Keratinocyte (primary cell): Measurements from ENCODE around the gene MYO1G. TPM values are rescaled to one million over a fixed set of nuclear protein-coding genes. Genes with fewer than 3 reads are reported as not detected.

Source experiments
- DNase-seq: peaks from one replicate; pipeline ENCODE4 v3.0.0-alpha.2; 2011; ENCODE audit warnings: low read depth, missing footprints, low spot score
- FAIRE-seq: peaks from 2 replicates; lab custom pipeline; 2011; peaks lifted over from hg19 to GRCh38; lab: Jason Lieb, UNC
- H2AFZ ChIP-seq: 2 replicates; pipeline ENCODE4 v1.6.0; 2012; ENCODE audit warnings: low read length, control low read depth, inconsistent platforms; ENCODE audit not compliant: control insufficient read depth
- H3K27ac ChIP-seq: 2 replicates; pipeline ENCODE4 v1.5.1; 2011; ENCODE audit warnings: low read length; ENCODE audit not compliant: control insufficient read depth, insufficient read depth
- H3K27me3 ChIP-seq: 3 replicates; pipeline ENCODE4 v1.6.0; 2011; ENCODE audit warnings: low read length; ENCODE audit not compliant: control insufficient read depth, insufficient read depth; ENCODE audit errors: extremely low read depth
- H3K36me3 ChIP-seq, 2 experiments: 2 replicates in 1 of 2; 3 replicates in 1 of 2; pipeline ENCODE4 v1.5.1; 2011; ENCODE audit warnings: low read length in 2 of 2, mild to moderate bottlenecking in 1 of 2; ENCODE audit not compliant: control insufficient read depth in 2 of 2, insufficient read depth in 2 of 2; ENCODE audit errors: extremely low read depth in 1 of 2
- H3K4me1 ChIP-seq: 3 replicates; pipeline ENCODE4 v1.5.1; 2011; ENCODE audit warnings: low read length; ENCODE audit not compliant: control insufficient read depth, insufficient read depth; ENCODE audit errors: extremely low read depth
- H3K4me2 ChIP-seq: 3 replicates; pipeline ENCODE4 v1.6.0; 2011; ENCODE audit warnings: low read depth, low read length; ENCODE audit not compliant: control insufficient read depth, insufficient read depth; ENCODE audit errors: extremely low read depth
- H3K4me3 ChIP-seq, 3 experiments: fragments of 200-600 bp in 1 of 3; sonication (generic) in 1 of 3; 2 replicates in 2 of 3; 3 replicates in 1 of 3; pipeline ENCODE4 v1.5.1; 2011 to 2016; ENCODE audit warnings: low read length in 3 of 3, mild to moderate bottlenecking in 3 of 3, control low read depth in 2 of 3, inconsistent platforms in 1 of 3, low read depth in 1 of 3, mixed read lengths in 1 of 3, mixed run types in 1 of 3, moderate library complexity in 1 of 3; ENCODE audit not compliant: control insufficient read depth in 2 of 3, insufficient read depth in 2 of 3; ENCODE audit errors: extremely low read depth in 1 of 3
- H3K79me2 ChIP-seq: 2 replicates; pipeline ENCODE4 v1.6.0; 2012; ENCODE audit warnings: low read length; ENCODE audit not compliant: control insufficient read depth, insufficient read depth
- H3K9ac ChIP-seq: 3 replicates; pipeline ENCODE4 v1.6.0; 2011; ENCODE audit warnings: low read length; ENCODE audit not compliant: control insufficient read depth, insufficient read depth; ENCODE audit errors: extremely low read depth
- H3K9me1 ChIP-seq: 3 replicates; pipeline ENCODE4 v1.6.0; 2011; ENCODE audit warnings: low read length; ENCODE audit not compliant: control insufficient read depth, insufficient read depth; ENCODE audit errors: extremely low read depth
- H3K9me3 ChIP-seq: 2 replicates; pipeline ENCODE4 v1.5.1; 2012; ENCODE audit warnings: low read depth, low read length; ENCODE audit not compliant: control insufficient read depth
- H4K20me1 ChIP-seq: 3 replicates; pipeline ENCODE4 v1.6.0; 2011; ENCODE audit warnings: low read length; ENCODE audit not compliant: control insufficient read depth, insufficient read depth; ENCODE audit errors: extremely low read depth
- EZH2 ChIP-seq: IDR thresholded peaks from one replicate; pipeline ENCODE4 v1.6.1; 2012; ENCODE audit warnings: inconsistent platforms, mild to moderate bottlenecking, low read length, moderate library complexity
- dilution Hi-C: fragments of 300-500 bp; cut with MboI; formaldehyde crosslinking; loops from one replicate; pipeline ENCODE4 v1.7.0; 2020; ENCODE audit warnings: low sequenced_read_pairs; ENCODE audit not compliant: extremely low pct_ligation_motif_present
- polyA minus RNA-seq, 3 experiments: library from RNA; depleted of rRNA, polyadenylated mRNA; stranded (reverse); fragments of >200 nt; gene quantifications; 1 replicate in 1 of 3; 2 replicates in 1 of 3; 3 replicates in 1 of 3; pipeline ENCODE4 v1.2.3, GENCODE V29; 2011
- polyA plus RNA-seq, 5 experiments: library from polyadenylated mRNA; depleted of rRNA in 3 of 5; stranded (reverse) in 3 of 5; stranded (forward) in 1 of 5; unstranded in 1 of 5; fragments of >200 nt; gene quantifications; 1 replicate in 1 of 5; 2 replicates in 3 of 5; 3 replicates in 1 of 5; pipeline versions ENCODE4 v1.2.1 to v1.2.3, GENCODE V29; 2011 to 2012; ENCODE audit warnings: missing spikeins in 2 of 5, low read depth in 1 of 5, low replicate concordance in 1 of 5
- TF ChIP-seq, protein P1 (sequence below), 3 experiments: IDR thresholded peaks in 1 of 3; conservative IDR thresholded peaks in 1 of 3; optimal IDR thresholded peaks in 1 of 3; 2 replicates in 2 of 3; 3 replicates in 1 of 3; pipeline versions ENCODE3 to v1.5.1; 2011; ENCODE audit warnings: low read length in 3 of 3, mild to moderate bottlenecking in 3 of 3, moderate library complexity in 2 of 3, control low read depth in 1 of 3, inconsistent platforms in 1 of 3; ENCODE audit not compliant: insufficient read depth in 2 of 3; ENCODE audit errors: extremely low read depth in 1 of 3

The MYO1G gene
- polyA plus RNA-seq (0.02 to 0.13 TPM (median 0.03 TPM) in 3 replicates), polyA minus RNA-seq (0.13 to 0.26 TPM in 2 of 3 replicates, not detected in the other)
- 0.20 TPM for polyA plus RNA-seq (2011; ENCODE audit: low read depth)
- polyA plus RNA-seq (2011; cell fraction: cytosol; rRNA removed): not detected in 2 replicates
- polyA plus RNA-seq (2011; cell fraction: nucleus; rRNA removed): 0.09 and 0.12 TPM in 2 replicates
- 0.03 and 0.14 TPM in 2 replicates for polyA plus RNA-seq (2012; ENCODE audit: low replicate concordance)
- 1.2 TPM for polyA minus RNA-seq (2011; cell fraction: cytosol; rRNA and poly(A)+ RNA removed)
- 0.54 and 0.63 TPM in 2 replicates for polyA minus RNA-seq (2011; cell fraction: nucleus; rRNA and poly(A)+ RNA removed)

- Histone ChIP-seq H3K27ac (peak within 1 kb of the TSS; percentile 73), H3K9ac (peak within 1 kb of the TSS; percentile 48), H3K79me2 (peaks cover 11% of the 10 kb centered on the region), H3K4me1 (peaks cover 37% of the 10 kb centered on the region), H3K4me3 (no peak within 1 kb of the TSS), H3K9me1 (no peaks in the 10 kb centered on the region), H4K20me1 (peaks cover 3% of the 10 kb centered on the region), H3K27me3 (no peaks in the 10 kb centered on the region), H2AFZ (no peak within 1 kb of the TSS), H3K36me3 (peaks cover 12 to 17% of the 10 kb centered on the region in 2 experiments), H3K4me2 (peak within 1 kb of the TSS; percentile 30), H3K9me3 (no peaks in the 10 kb centered on the region)
- no peak for FAIRE-seq
- DNase-seq: no peak
- dilution Hi-C loops: no loop called here
- TF ChIP-seq, protein P1, sequence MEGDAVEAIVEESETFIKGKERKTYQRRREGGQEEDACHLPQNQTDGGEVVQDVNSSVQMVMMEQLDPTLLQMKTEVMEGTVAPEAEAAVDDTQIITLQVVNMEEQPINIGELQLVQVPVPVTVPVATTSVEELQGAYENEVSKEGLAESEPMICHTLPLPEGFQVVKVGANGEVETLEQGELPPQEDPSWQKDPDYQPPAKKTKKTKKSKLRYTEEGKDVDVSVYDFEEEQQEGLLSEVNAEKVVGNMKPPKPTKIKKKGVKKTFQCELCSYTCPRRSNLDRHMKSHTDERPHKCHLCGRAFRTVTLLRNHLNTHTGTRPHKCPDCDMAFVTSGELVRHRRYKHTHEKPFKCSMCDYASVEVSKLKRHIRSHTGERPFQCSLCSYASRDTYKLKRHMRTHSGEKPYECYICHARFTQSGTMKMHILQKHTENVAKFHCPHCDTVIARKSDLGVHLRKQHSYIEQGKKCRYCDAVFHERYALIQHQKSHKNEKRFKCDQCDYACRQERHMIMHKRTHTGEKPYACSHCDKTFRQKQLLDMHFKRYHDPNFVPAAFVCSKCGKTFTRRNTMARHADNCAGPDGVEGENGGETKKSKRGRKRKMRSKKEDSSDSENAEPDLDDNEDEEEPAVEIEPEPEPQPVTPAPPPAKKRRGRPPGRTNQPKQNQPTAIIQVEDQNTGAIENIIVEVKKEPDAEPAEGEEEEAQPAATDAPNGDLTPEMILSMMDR (optimal IDR thresholded peaks at IDR 0.05 in 1 of 3, IDR thresholded peaks at IDR 0.05 in 1 of 3, conservative IDR thresholded peaks at IDR 0.05 in 1 of 3; ENCODE audit: extremely low read depth in 1 of 3, insufficient read depth in 2 of 3, low read length in 3 of 3): no peak
- no peak for TF ChIP-seq EZH2
Measured at GRCh38 chr7:44978511-44979366, at the start of gene MYO1G. TSS of gene MYO1G (minus strand) at chr7:44979015. CDS start at chr7:44978961, 54 bp downstream.

- dilution Hi-C loops: no loop called here
- no peaks in the 10 kb centered on the region for H3K27me3 ChIP-seq
- peaks cover 2% of the 10 kb centered on the region for H4K20me1 ChIP-seq
- no peak overlapping the region for H2AFZ ChIP-seq
- H3K4me2 ChIP-seq: no peak overlapping the region
- H3K9ac ChIP-seq: no peak overlapping the region
- H3K4me1 ChIP-seq: peaks cover 43% of the 10 kb centered on the region
- FAIRE-seq: no peak
- no peak overlapping the region for H3K27ac ChIP-seq
- TF ChIP-seq EZH2: no peak
- TF ChIP-seq, protein P1 (optimal IDR thresholded peaks at IDR 0.05 in 1 of 3, IDR thresholded peaks at IDR 0.05 in 1 of 3, conservative IDR thresholded peaks at IDR 0.05 in 1 of 3; ENCODE audit: extremely low read depth in 1 of 3, insufficient read depth in 2 of 3, low read length in 3 of 3): no peak
- H3K79me2 ChIP-seq: peaks cover 53% of the 10 kb centered on the region
- peaks cover 4 to 11% of the 10 kb centered on the region in 2 experiments for H3K36me3 ChIP-seq
- H3K9me1 ChIP-seq: peaks cover 2% of the 10 kb centered on the region
- H3K4me3 ChIP-seq: no peak overlapping the region
- no peaks in the 10 kb centered on the region for H3K9me3 ChIP-seq
- DNase-seq: no peak
Measured at GRCh38 chr7:45028138-45028919, 49.5 kb upstream of the MYO1G start.
